ENCODE data around the gene SUPT20HL2.

GRCh38 chrX:24266996-24267395 is 46.9 kb downstream of the SUPT20HL2 start:
- no peak for TF ChIP-seq E2F5 (CRISPR knock-in tag; IDR thresholded peaks at IDR 0.05)
- no peak for TF ChIP-seq FOXK1 (CRISPR knock-in tag; IDR thresholded peaks at IDR 0.05)
- TF ChIP-seq, protein P1, sequence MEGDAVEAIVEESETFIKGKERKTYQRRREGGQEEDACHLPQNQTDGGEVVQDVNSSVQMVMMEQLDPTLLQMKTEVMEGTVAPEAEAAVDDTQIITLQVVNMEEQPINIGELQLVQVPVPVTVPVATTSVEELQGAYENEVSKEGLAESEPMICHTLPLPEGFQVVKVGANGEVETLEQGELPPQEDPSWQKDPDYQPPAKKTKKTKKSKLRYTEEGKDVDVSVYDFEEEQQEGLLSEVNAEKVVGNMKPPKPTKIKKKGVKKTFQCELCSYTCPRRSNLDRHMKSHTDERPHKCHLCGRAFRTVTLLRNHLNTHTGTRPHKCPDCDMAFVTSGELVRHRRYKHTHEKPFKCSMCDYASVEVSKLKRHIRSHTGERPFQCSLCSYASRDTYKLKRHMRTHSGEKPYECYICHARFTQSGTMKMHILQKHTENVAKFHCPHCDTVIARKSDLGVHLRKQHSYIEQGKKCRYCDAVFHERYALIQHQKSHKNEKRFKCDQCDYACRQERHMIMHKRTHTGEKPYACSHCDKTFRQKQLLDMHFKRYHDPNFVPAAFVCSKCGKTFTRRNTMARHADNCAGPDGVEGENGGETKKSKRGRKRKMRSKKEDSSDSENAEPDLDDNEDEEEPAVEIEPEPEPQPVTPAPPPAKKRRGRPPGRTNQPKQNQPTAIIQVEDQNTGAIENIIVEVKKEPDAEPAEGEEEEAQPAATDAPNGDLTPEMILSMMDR (IDR thresholded peaks at IDR 0.05), result no peak
- TF ChIP-seq TP53 (CRISPR knock-in tag; IDR thresholded peaks at IDR 0.05), result no peak
- TF ChIP-seq MYBL2 (CRISPR knock-in tag; IDR thresholded peaks at IDR 0.05), result no peak
- TF ChIP-seq, protein P2, sequence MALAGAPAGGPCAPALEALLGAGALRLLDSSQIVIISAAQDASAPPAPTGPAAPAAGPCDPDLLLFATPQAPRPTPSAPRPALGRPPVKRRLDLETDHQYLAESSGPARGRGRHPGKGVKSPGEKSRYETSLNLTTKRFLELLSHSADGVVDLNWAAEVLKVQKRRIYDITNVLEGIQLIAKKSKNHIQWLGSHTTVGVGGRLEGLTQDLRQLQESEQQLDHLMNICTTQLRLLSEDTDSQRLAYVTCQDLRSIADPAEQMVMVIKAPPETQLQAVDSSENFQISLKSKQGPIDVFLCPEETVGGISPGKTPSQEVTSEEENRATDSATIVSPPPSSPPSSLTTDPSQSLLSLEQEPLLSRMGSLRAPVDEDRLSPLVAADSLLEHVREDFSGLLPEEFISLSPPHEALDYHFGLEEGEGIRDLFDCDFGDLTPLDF (CRISPR knock-in tag; IDR thresholded peaks at IDR 0.05), result no peak
- TF ChIP-seq, protein P3, sequence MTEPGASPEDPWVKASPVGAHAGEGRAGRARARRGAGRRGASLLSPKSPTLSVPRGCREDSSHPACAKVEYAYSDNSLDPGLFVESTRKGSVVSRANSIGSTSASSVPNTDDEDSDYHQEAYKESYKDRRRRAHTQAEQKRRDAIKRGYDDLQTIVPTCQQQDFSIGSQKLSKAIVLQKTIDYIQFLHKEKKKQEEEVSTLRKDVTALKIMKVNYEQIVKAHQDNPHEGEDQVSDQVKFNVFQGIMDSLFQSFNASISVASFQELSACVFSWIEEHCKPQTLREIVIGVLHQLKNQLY (CRISPR knock-in tag; IDR thresholded peaks at IDR 0.05), result no peak

All from WTC11 (cell line).